Loucy (cell line): ENCODE measurements around the gene POLR3G.

Source experiments
- H2AFZ ChIP-seq: fragments of 200-600 bp; sonication (generic); 2 replicates; pipeline ENCODE4 v1.6.0; 2016; ENCODE audit warnings: antibody characterized with exemption, mild to moderate bottlenecking, low read length, moderate library complexity
- H3F3A ChIP-seq: fragments of 200-600 bp; 2 replicates; pipeline ENCODE4 v1.6.0; 2016; ENCODE audit warnings: antibody characterized with exemption, low read depth, mild to moderate bottlenecking
- H3K27me3 ChIP-seq: fragments of 200-600 bp; sonication (generic); 2 replicates; pipeline ENCODE4 v1.6.1; 2014; ENCODE audit warnings: low read length, mild to moderate bottlenecking; ENCODE audit not compliant: insufficient read depth, poor library complexity, severe bottlenecking
- H3K36me3 ChIP-seq: fragments of 200-600 bp; sonication (generic); 2 replicates; pipeline ENCODE4 v1.6.1; 2016; ENCODE audit warnings: low read length; ENCODE audit not compliant: insufficient read depth
- H3K4me1 ChIP-seq: fragments of 200-600 bp; sonication (generic); 2 replicates; pipeline ENCODE4 v1.5.1; 2014; ENCODE audit warnings: low read length, mild to moderate bottlenecking; ENCODE audit not compliant: insufficient read depth, poor library complexity, severe bottlenecking
- H3K4me2 ChIP-seq: fragments of 200-600 bp; sonication (generic); 2 replicates; pipeline ENCODE4 v1.6.0; 2014; ENCODE audit warnings: antibody characterized with exemption, low read length, low read depth, mild to moderate bottlenecking; ENCODE audit not compliant: poor library complexity, severe bottlenecking
- H3K4me3 ChIP-seq: fragments of 200-600 bp; sonication (generic); 2 replicates; pipeline ENCODE4 v1.5.1; 2014; ENCODE audit warnings: low read length, mild to moderate bottlenecking, mixed read lengths; ENCODE audit not compliant: poor library complexity, severe bottlenecking
- H3K79me2 ChIP-seq: fragments of 200-600 bp; sonication (generic); 2 replicates; pipeline ENCODE4 v1.6.1; 2014; ENCODE audit warnings: low read length; ENCODE audit not compliant: insufficient read depth
- H3K9ac ChIP-seq: fragments of 200-600 bp; sonication (generic); 2 replicates; pipeline ENCODE4 v1.6.0; 2014; ENCODE audit warnings: mild to moderate bottlenecking, low read depth, low read length, moderate library complexity; ENCODE audit not compliant: poor library complexity, severe bottlenecking
- H3K9me2 ChIP-seq: fragments of 200-600 bp; sonication (generic); replicated peaks from 2 replicates; pipeline ENCODE4 v1.6.1; 2016; ENCODE audit warnings: low read depth, low read length, mixed read lengths
- H3K9me3 ChIP-seq: fragments of 200-600 bp; sonication (generic); 2 replicates; pipeline ENCODE4 v1.6.1; 2014; ENCODE audit warnings: mild to moderate bottlenecking, antibody characterized with exemption, low read length, low read depth; ENCODE audit not compliant: insufficient read depth
- H4K20me1 ChIP-seq: fragments of 200-600 bp; sonication (generic); 2 replicates; pipeline ENCODE4 v1.6.0; 2014; ENCODE audit warnings: antibody characterized with exemption, low read length, mild to moderate bottlenecking; ENCODE audit not compliant: insufficient read depth, poor library complexity, severe bottlenecking
- EZH2phosphoT487 ChIP-seq: fragments of 200-600 bp; IDR thresholded peaks from 2 replicates; pipeline ENCODE4 v1.6.1; 2018; ENCODE audit warnings: antibody characterized with exemption, mild to moderate bottlenecking, moderate library complexity, borderline replicate concordance
- TF ChIP-seq, protein P1 (sequence below): fragments of 200-600 bp; sonication (generic); conservative IDR thresholded peaks from 2 replicates; pipeline ENCODE4 v1.5.1; 2014; ENCODE audit warnings: mild to moderate bottlenecking, antibody characterized with exemption, low read length

POLR3G gene

DNA sequence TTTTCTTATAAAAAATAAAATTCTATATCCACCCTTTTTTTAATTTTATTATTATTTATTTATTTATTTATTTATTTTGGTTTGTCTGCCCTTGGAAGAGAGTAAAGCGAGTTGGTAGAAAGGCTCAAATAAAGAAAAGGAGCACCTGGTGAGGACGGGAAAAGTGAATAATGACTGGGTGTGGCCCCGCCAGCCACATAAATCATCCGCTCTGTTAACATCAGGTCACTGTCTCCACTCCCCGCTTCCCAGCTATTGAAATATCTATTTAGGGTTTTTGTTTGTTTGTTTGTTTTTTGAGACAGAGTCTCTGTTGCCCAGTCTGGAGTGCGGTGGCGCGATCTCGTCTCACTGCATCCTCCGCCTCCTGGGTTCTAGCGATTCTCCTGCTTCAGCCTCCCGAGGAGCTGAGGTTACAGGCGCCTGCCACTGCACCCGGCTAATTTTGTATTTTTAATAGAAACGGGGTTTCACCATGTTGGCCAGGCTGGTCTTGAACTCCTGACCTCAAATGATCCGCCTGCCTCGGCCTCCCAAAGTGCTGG lies 844 bp downstream of the POLR3G start:
- no peak for TF ChIP-seq EZH2phosphoT487
- TF ChIP-seq, protein P1, sequence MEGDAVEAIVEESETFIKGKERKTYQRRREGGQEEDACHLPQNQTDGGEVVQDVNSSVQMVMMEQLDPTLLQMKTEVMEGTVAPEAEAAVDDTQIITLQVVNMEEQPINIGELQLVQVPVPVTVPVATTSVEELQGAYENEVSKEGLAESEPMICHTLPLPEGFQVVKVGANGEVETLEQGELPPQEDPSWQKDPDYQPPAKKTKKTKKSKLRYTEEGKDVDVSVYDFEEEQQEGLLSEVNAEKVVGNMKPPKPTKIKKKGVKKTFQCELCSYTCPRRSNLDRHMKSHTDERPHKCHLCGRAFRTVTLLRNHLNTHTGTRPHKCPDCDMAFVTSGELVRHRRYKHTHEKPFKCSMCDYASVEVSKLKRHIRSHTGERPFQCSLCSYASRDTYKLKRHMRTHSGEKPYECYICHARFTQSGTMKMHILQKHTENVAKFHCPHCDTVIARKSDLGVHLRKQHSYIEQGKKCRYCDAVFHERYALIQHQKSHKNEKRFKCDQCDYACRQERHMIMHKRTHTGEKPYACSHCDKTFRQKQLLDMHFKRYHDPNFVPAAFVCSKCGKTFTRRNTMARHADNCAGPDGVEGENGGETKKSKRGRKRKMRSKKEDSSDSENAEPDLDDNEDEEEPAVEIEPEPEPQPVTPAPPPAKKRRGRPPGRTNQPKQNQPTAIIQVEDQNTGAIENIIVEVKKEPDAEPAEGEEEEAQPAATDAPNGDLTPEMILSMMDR = no peak
- H2AFZ ChIP-seq = no peak overlapping the region
- no peak overlapping the region for H3K9ac ChIP-seq
- no peaks in the 10 kb centered on the region for H3K9me3 ChIP-seq
- H3K79me2 ChIP-seq = peaks cover 24% of the 10 kb centered on the region
- H3F3A ChIP-seq = no peaks in the 10 kb centered on the region
- peaks cover 28% of the 10 kb centered on the region for H3K4me1 ChIP-seq
- no peaks in the 10 kb centered on the region for H3K9me2 ChIP-seq
- H3K4me2 ChIP-seq = peak overlapping the region; percentile 73
- no peaks in the 10 kb centered on the region for H3K27me3 ChIP-seq
- no peaks in the 10 kb centered on the region for H3K36me3 ChIP-seq
- H3K4me3 ChIP-seq = peak overlapping the region; percentile 87
- H4K20me1 ChIP-seq = peaks cover 8% of the 10 kb centered on the region

GRCh38 chr5:90476391-90476790 lies 1.7 kb downstream of the POLR3G start:
- Histone ChIP-seq H4K20me1 (peaks cover 8% of the 10 kb centered on the region), H3K9me3 (no peaks in the 10 kb centered on the region), H3K4me1 (peaks cover 28% of the 10 kb centered on the region), H3K36me3 (no peaks in the 10 kb centered on the region), H3K4me2 (peak overlapping the region; percentile 72), H3K79me2 (peaks cover 20% of the 10 kb centered on the region), H3K4me3 (no peak overlapping the region), H3K9ac (no peak overlapping the region), H3K9me2 (no peaks in the 10 kb centered on the region), H3K27me3 (no peaks in the 10 kb centered on the region), H3F3A (no peaks in the 10 kb centered on the region), H2AFZ (no peak overlapping the region)
- TF ChIP-seq EZH2phosphoT487 = no peak
- TF ChIP-seq, protein P1 = no peak

DNA sequence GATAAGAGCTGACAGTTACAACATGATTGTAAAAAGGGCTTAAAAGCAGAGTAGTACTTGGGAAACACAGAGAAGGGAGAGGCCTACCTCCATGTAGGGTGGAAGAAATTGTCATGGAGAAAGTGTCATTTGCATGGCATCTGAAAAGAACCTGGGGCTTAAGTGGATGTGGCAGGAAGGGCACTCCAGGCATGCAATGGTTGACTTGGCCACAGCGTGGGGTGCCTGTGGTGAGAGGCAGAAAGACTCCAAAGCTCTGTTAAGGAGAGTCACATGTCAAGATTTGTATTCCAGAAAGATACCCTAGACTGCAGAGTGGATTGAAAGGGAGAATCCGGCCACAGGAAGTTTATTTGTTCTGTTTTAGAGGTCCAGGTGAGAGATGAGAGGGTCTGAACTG lies 2.4 kb downstream of the POLR3G start:
- Histone ChIP-seq H3K4me3 (peak overlapping the region; percentile 46), H3K36me3 (no peaks in the 10 kb centered on the region), H3K9me3 (no peaks in the 10 kb centered on the region), H3K9me2 (no peaks in the 10 kb centered on the region), H3K79me2 (peaks cover 18% of the 10 kb centered on the region), H3K27me3 (no peaks in the 10 kb centered on the region), H3K4me2 (peak overlapping the region; percentile 72), H3K9ac (no peak overlapping the region), H3K4me1 (peaks cover 28% of the 10 kb centered on the region), H4K20me1 (peaks cover 7% of the 10 kb centered on the region), H3F3A (no peaks in the 10 kb centered on the region), H2AFZ (no peak overlapping the region)
- no peak for TF ChIP-seq EZH2phosphoT487
- TF ChIP-seq, protein P1 = no peak
